ENCODE results near the gene IL3.

Gene IL3

DNA sequence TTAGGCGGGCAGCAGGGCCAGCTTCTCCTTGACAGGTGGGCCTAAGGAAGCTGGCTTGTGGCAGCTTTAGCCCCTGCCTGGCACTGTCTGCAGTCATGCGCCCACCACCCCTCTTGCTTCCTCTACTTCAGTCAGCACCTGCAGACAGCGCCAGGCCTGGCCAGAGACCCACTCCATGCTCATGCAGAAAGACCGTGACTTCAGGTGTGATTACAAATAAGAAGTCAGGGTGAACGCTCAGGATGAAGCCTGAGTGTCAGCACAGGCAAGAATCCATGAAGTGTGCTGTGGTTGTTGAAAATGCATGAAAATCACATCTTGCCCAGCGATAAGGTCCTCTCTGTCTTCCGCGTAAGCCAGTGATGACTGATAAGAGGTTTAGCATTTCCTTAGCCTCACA, 16.5 kb downstream of the IL3 start:
- no peak for TF ChIP-seq GABPA (IDR thresholded peaks at IDR 0.05; ENCODE audit: low read depth)
- TF ChIP-seq POLR2AphosphoS5 (IDR thresholded peaks at IDR 0.05; ENCODE audit: low read depth): no peak
- Histone ChIP-seq H3K4me3 (replicated peaks; ENCODE audit: insufficient read depth, low read length) (no peak overlapping the region), H3K27me3 (ENCODE audit: insufficient read depth, poor library complexity, severe bottlenecking) (no peaks in the 10 kb centered on the region), H3K27ac (replicated peaks) (no peak overlapping the region)
- DNase-seq (ENCODE audit: low read depth in 1 of 2, low spot score in 1 of 2): no peak

DNA sequence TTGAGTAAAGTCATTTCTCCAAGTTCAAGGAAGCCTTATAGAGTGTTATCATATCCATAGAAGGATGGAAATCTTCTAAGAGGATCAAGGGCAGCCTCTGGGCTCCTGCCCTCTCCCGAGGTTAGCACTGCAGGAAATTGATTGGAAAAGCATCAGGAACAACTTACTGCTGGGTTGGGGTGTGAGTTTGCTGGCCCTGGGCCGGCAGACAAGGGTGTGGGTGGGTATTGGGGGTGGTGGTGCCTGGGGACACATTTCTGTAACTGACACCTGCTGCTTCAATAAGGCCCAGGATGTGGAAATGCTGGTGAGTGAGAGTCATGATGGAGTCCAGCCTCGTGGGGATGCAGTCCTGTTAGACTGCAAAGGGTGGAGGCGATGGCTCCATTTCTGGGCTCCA, 18.6 kb downstream of the IL3 start:
- no peak for DNase-seq (ENCODE audit: low read depth in 1 of 2, low spot score in 1 of 2)
- H3K27me3 ChIP-seq (ENCODE audit: insufficient read depth, poor library complexity, severe bottlenecking): no peaks in the 10 kb centered on the region
- H3K4me3 ChIP-seq (replicated peaks; ENCODE audit: insufficient read depth, low read length): no peak overlapping the region
- no peak for TF ChIP-seq POLR2AphosphoS5 (IDR thresholded peaks at IDR 0.05; ENCODE audit: low read depth)
- no peak for TF ChIP-seq GABPA (IDR thresholded peaks at IDR 0.05; ENCODE audit: low read depth)
- TF ChIP-seq, protein P1, sequence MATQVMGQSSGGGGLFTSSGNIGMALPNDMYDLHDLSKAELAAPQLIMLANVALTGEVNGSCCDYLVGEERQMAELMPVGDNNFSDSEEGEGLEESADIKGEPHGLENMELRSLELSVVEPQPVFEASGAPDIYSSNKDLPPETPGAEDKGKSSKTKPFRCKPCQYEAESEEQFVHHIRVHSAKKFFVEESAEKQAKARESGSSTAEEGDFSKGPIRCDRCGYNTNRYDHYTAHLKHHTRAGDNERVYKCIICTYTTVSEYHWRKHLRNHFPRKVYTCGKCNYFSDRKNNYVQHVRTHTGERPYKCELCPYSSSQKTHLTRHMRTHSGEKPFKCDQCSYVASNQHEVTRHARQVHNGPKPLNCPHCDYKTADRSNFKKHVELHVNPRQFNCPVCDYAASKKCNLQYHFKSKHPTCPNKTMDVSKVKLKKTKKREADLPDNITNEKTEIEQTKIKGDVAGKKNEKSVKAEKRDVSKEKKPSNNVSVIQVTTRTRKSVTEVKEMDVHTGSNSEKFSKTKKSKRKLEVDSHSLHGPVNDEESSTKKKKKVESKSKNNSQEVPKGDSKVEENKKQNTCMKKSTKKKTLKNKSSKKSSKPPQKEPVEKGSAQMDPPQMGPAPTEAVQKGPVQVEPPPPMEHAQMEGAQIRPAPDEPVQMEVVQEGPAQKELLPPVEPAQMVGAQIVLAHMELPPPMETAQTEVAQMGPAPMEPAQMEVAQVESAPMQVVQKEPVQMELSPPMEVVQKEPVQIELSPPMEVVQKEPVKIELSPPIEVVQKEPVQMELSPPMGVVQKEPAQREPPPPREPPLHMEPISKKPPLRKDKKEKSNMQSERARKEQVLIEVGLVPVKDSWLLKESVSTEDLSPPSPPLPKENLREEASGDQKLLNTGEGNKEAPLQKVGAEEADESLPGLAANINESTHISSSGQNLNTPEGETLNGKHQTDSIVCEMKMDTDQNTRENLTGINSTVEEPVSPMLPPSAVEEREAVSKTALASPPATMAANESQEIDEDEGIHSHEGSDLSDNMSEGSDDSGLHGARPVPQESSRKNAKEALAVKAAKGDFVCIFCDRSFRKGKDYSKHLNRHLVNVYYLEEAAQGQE (IDR thresholded peaks at IDR 0.05; ENCODE audit: insufficient replicate concordance, low read depth): no peak
- TF ChIP-seq SPI1 (IDR thresholded peaks at IDR 0.05; ENCODE audit: borderline replicate concordance, low read depth): no peak
- TF ChIP-seq, protein P2, sequence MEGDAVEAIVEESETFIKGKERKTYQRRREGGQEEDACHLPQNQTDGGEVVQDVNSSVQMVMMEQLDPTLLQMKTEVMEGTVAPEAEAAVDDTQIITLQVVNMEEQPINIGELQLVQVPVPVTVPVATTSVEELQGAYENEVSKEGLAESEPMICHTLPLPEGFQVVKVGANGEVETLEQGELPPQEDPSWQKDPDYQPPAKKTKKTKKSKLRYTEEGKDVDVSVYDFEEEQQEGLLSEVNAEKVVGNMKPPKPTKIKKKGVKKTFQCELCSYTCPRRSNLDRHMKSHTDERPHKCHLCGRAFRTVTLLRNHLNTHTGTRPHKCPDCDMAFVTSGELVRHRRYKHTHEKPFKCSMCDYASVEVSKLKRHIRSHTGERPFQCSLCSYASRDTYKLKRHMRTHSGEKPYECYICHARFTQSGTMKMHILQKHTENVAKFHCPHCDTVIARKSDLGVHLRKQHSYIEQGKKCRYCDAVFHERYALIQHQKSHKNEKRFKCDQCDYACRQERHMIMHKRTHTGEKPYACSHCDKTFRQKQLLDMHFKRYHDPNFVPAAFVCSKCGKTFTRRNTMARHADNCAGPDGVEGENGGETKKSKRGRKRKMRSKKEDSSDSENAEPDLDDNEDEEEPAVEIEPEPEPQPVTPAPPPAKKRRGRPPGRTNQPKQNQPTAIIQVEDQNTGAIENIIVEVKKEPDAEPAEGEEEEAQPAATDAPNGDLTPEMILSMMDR (IDR thresholded peaks at IDR 0.05; ENCODE audit: insufficient read depth, low read length): no peak
- H3K27ac ChIP-seq (replicated peaks): no peak overlapping the region

DNA sequence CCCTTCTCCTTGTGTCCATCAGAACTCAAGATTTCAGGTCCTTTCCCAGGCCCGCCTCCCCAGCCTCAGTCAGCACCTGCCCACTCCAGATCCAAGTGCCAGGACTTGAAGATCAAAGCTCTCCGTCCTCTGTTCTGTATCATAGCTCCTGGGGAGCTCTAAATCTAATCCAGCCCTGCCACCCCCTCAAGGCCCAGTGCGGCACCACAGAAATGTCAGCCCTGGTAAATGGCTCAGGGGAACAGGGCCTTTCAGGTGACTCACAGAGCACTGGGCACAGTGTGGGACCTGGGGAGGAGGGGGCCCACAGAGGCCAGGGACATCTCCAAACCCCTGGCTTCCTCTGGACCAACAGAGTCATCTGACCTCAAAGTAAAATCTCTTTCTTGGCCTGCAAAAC, 19.2 kb downstream of the IL3 start:
- TF ChIP-seq GABPA (IDR thresholded peaks at IDR 0.05; ENCODE audit: low read depth) (no peak), SPI1 (IDR thresholded peaks at IDR 0.05; ENCODE audit: borderline replicate concordance, low read depth) (no peak), POLR2AphosphoS5 (IDR thresholded peaks at IDR 0.05; ENCODE audit: low read depth) (no peak)
- TF ChIP-seq, protein P2 (IDR thresholded peaks at IDR 0.05; ENCODE audit: insufficient read depth, low read length): no peak
- TF ChIP-seq, protein P1 (IDR thresholded peaks at IDR 0.05; ENCODE audit: insufficient replicate concordance, low read depth): no peak
- Histone ChIP-seq H3K27me3 (ENCODE audit: insufficient read depth, poor library complexity, severe bottlenecking) (no peaks in the 10 kb centered on the region), H3K4me3 (replicated peaks; ENCODE audit: insufficient read depth, low read length) (no peak overlapping the region), H3K27ac (replicated peaks) (no peak overlapping the region)
- no peak for DNase-seq (ENCODE audit: low read depth in 1 of 2, low spot score in 1 of 2)

DNA sequence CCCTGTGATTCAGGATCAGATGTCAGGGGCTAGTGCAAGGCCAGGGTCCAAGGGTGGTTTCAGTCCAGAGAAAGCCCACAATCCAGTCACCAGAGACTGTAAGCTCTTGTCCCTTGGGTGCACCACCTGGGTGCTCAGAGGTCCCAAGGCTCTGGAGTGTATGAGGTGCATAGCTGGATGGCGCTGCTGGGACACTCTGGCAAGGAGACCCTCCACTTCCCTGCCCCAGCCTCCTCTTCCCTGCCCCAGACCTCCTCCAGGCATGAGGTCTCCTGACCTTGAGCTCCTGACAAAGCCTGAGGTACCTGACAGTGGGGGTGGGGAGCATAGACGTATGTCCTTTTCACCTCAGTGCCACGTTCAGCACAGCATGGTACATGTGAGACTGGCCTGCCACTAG, 20.1 kb downstream of the IL3 start:
- DNase-seq (ENCODE audit: low read depth in 1 of 2, low spot score in 1 of 2): no peak
- Histone ChIP-seq H3K4me3 (replicated peaks; ENCODE audit: insufficient read depth, low read length) (no peak overlapping the region), H3K27me3 (ENCODE audit: insufficient read depth, poor library complexity, severe bottlenecking) (no peaks in the 10 kb centered on the region), H3K27ac (replicated peaks) (no peak overlapping the region)
- TF ChIP-seq SPI1 (IDR thresholded peaks at IDR 0.05; ENCODE audit: borderline replicate concordance, low read depth): no peak
- TF ChIP-seq, protein P1 (IDR thresholded peaks at IDR 0.05; ENCODE audit: insufficient replicate concordance, low read depth): no peak
- TF ChIP-seq, protein P2 (IDR thresholded peaks at IDR 0.05; ENCODE audit: insufficient read depth, low read length): no peak
- no peak for TF ChIP-seq GABPA (IDR thresholded peaks at IDR 0.05; ENCODE audit: low read depth)
- no peak for TF ChIP-seq POLR2AphosphoS5 (IDR thresholded peaks at IDR 0.05; ENCODE audit: low read depth)
